Rectal smooth muscle tissue (tissue), 1 donor: ENCODE results near the gene RAPGEF2.
"Not testable (repeated sequence)": the region's sequence is repeated elsewhere in the genome, so short reads cannot be mapped to it uniquely, and the experiment has no call there.

Source experiments
- H3K27ac ChIP-seq: one replicate; pipeline ENCODE4 v1.7.0; 2013; ENCODE audit warnings: low read depth, low read length, inconsistent platforms
- H3K27me3 ChIP-seq: one replicate; pipeline ENCODE4 v1.7.0; 2013; ENCODE audit warnings: low read length; ENCODE audit not compliant: control insufficient read depth, insufficient read depth
- H3K36me3 ChIP-seq: one replicate; pipeline ENCODE4 v1.7.0; 2013; ENCODE audit warnings: low read length; ENCODE audit not compliant: control insufficient read depth, insufficient read depth
- H3K4me1 ChIP-seq: one replicate; pipeline ENCODE4 v1.7.0; 2013; ENCODE audit warnings: low read length; ENCODE audit not compliant: control insufficient read depth, insufficient read depth
- H3K4me3 ChIP-seq: one replicate; pipeline ENCODE4 v1.7.0; 2013; ENCODE audit warnings: low read length
- H3K9ac ChIP-seq: one replicate; pipeline ENCODE4 v1.7.0; 2013; ENCODE audit warnings: low read length

The RAPGEF2 gene

GRCh38 chr4:159315879-159316278 lies 213.0 kb downstream of the RAPGEF2 start:
- not testable (repeated sequence) for H3K9ac ChIP-seq, H3K4me3 ChIP-seq, H3K36me3 ChIP-seq, H3K27ac ChIP-seq, H3K27me3 ChIP-seq, H3K4me1 ChIP-seq

- no peaks in the 10 kb centered on the region for H3K27me3 ChIP-seq
- H3K4me3 ChIP-seq, result no peak overlapping the region
- H3K9ac ChIP-seq, result no peak overlapping the region
- no peaks in the 10 kb centered on the region for H3K4me1 ChIP-seq
- no peak overlapping the region for H3K27ac ChIP-seq
- H3K36me3 ChIP-seq, result peaks cover 2% of the 10 kb centered on the region
These were observed 214.3 kb downstream of the RAPGEF2 start for GRCh38 chr4:159317203-159317602.

GRCh38 chr4:159319027-159319426 lies 216.1 kb downstream of the RAPGEF2 start:
- H3K9ac ChIP-seq, result no peak overlapping the region
- peaks cover 6% of the 10 kb centered on the region for H3K36me3 ChIP-seq
- no peaks in the 10 kb centered on the region for H3K4me1 ChIP-seq
- no peaks in the 10 kb centered on the region for H3K27me3 ChIP-seq
- H3K4me3 ChIP-seq, result no peak overlapping the region
- H3K27ac ChIP-seq, result no peak overlapping the region

- Histone ChIP-seq H3K36me3 (peaks cover 6% of the 10 kb centered on the region), H3K27ac (no peak overlapping the region), H3K4me1 (no peaks in the 10 kb centered on the region), H3K27me3 (no peaks in the 10 kb centered on the region), H3K9ac (no peak overlapping the region), H3K4me3 (no peak overlapping the region)
These were observed 223.6 kb downstream of the RAPGEF2 start for GRCh38 chr4:159326480-159326879.

GRCh38 chr4:159328766-159329165 lies 225.9 kb downstream of the RAPGEF2 start:
- no peak overlapping the region for H3K27ac ChIP-seq
- no peak overlapping the region for H3K9ac ChIP-seq

GRCh38 chr4:159334461-159334860 lies 231.6 kb downstream of the RAPGEF2 start:
- Histone ChIP-seq H3K9ac (no peak overlapping the region), H3K36me3 (peaks cover 6% of the 10 kb centered on the region), H3K4me3 (no peak overlapping the region), H3K27me3 (no peaks in the 10 kb centered on the region), H3K27ac (no peak overlapping the region), H3K4me1 (no peaks in the 10 kb centered on the region)

More at GRCh38 chr4:159328766-159329165, 225.9 kb downstream of the RAPGEF2 start:
- H3K36me3 ChIP-seq, result peaks cover 3% of the 10 kb centered on the region
- no peaks in the 10 kb centered on the region for H3K4me1 ChIP-seq
- H3K4me3 ChIP-seq, result no peak overlapping the region
- no peaks in the 10 kb centered on the region for H3K27me3 ChIP-seq

GRCh38 chr4:159337041-159337440 lies 234.2 kb downstream of the RAPGEF2 start:
- Histone ChIP-seq H3K36me3 (peaks cover 9% of the 10 kb centered on the region), H3K9ac (no peak overlapping the region), H3K4me3 (no peak overlapping the region), H3K27me3 (no peaks in the 10 kb centered on the region), H3K4me1 (no peaks in the 10 kb centered on the region), H3K27ac (no peak overlapping the region)

GRCh38 chr4:159341522-159341921 lies 238.6 kb downstream of the RAPGEF2 start:
- H3K27me3 ChIP-seq, result no peaks in the 10 kb centered on the region
- H3K4me1 ChIP-seq, result no peaks in the 10 kb centered on the region
- no peak overlapping the region for H3K27ac ChIP-seq
- no peak overlapping the region for H3K9ac ChIP-seq
- H3K4me3 ChIP-seq, result no peak overlapping the region
- peaks cover 11% of the 10 kb centered on the region for H3K36me3 ChIP-seq

GRCh38 chr4:159342374-159342773 lies 239.5 kb downstream of the RAPGEF2 start:
- H3K4me3 ChIP-seq, result no peak overlapping the region
- no peaks in the 10 kb centered on the region for H3K4me1 ChIP-seq
- no peak overlapping the region for H3K9ac ChIP-seq
- H3K27ac ChIP-seq, result no peak overlapping the region
- H3K27me3 ChIP-seq, result no peaks in the 10 kb centered on the region
- H3K36me3 ChIP-seq, result peaks cover 11% of the 10 kb centered on the region

GRCh38 chr4:159343116-159343515 lies 240.2 kb downstream of the RAPGEF2 start:
- Histone ChIP-seq H3K4me3 (no peak overlapping the region), H3K9ac (no peak overlapping the region), H3K27me3 (no peaks in the 10 kb centered on the region), H3K36me3 (peaks cover 11% of the 10 kb centered on the region), H3K27ac (no peak overlapping the region), H3K4me1 (no peaks in the 10 kb centered on the region)

GRCh38 chr4:159344877-159345276 lies 242.0 kb downstream of the RAPGEF2 start:
- H3K36me3 ChIP-seq, result peaks cover 5% of the 10 kb centered on the region
- no peak overlapping the region for H3K9ac ChIP-seq
- no peak overlapping the region for H3K4me3 ChIP-seq
- H3K4me1 ChIP-seq, result no peaks in the 10 kb centered on the region
- H3K27ac ChIP-seq, result no peak overlapping the region
- no peaks in the 10 kb centered on the region for H3K27me3 ChIP-seq

GRCh38 chr4:159346681-159347080 lies 243.8 kb downstream of the RAPGEF2 start:
- peaks cover 10% of the 10 kb centered on the region for H3K36me3 ChIP-seq
- H3K9ac ChIP-seq, result no peak overlapping the region
- no peak overlapping the region for H3K27ac ChIP-seq
- no peaks in the 10 kb centered on the region for H3K27me3 ChIP-seq
- H3K4me3 ChIP-seq, result no peak overlapping the region
- H3K4me1 ChIP-seq, result no peaks in the 10 kb centered on the region

- Histone ChIP-seq H3K36me3 (peaks cover 12% of the 10 kb centered on the region), H3K4me3 (no peak overlapping the region), H3K27me3 (no peaks in the 10 kb centered on the region)
These were observed 244.9 kb downstream of the RAPGEF2 start for GRCh38 chr4:159347813-159348212.

More at GRCh38 chr4:159347813-159348212, 244.9 kb downstream of the RAPGEF2 start:
- H3K9ac ChIP-seq, result no peak overlapping the region
- H3K27ac ChIP-seq, result no peak overlapping the region
- no peaks in the 10 kb centered on the region for H3K4me1 ChIP-seq
